Left colon (tissue), 2 donors: ENCODE measurements around the gene ARHGAP18. TPM values are rescaled to one million over a fixed set of nuclear protein-coding genes. Genes with fewer than 3 reads are reported as not detected.
A peak's percentile ranks its signal among the peaks of the same experiment; 100 is the strongest.

Experiments used
- ATAC-seq: fragments of 200-7000 bp; cut with Tn5 transposase; one replicate; pipeline ENCODE4 v1.9.1; 2020; ENCODE audit warnings: mild to moderate bottlenecking, moderate library complexity
- DNase-seq, 2 donors: peaks; one replicate each; pipeline ENCODE4 v3.0.0-alpha.2; 2020
- intact Hi-C, 2 donors: fragments of 100-400 bp; cut with DNase I in 1 of 2; cut with micrococcal nuclease in 1 of 2; formaldehyde crosslinking; loops; one replicate each; pipeline versions ENCODE4 v1.11.2 to v1.14.0; 2022; cut with DNase I, micrococcal nuclease
- total RNA-seq, 2 donors: library from RNA; stranded (reverse); fragmentation: NEBNext Ultra II Directional; extraction: Animal tissue kit (Norgen Biotek cat#: 25700); gene quantifications; one replicate each; pipeline ENCODE4 v1.2.1, GENCODE V29; 2021
- donor health status: DM: no; HTN: no; CAD: no.
- donor health status: DM: yes; HTN: yes; CAD: no.

ARHGAP18 gene
- total RNA-seq, 2 donors from 2014 or later = 19.9 to 26.9 TPM

DNA sequence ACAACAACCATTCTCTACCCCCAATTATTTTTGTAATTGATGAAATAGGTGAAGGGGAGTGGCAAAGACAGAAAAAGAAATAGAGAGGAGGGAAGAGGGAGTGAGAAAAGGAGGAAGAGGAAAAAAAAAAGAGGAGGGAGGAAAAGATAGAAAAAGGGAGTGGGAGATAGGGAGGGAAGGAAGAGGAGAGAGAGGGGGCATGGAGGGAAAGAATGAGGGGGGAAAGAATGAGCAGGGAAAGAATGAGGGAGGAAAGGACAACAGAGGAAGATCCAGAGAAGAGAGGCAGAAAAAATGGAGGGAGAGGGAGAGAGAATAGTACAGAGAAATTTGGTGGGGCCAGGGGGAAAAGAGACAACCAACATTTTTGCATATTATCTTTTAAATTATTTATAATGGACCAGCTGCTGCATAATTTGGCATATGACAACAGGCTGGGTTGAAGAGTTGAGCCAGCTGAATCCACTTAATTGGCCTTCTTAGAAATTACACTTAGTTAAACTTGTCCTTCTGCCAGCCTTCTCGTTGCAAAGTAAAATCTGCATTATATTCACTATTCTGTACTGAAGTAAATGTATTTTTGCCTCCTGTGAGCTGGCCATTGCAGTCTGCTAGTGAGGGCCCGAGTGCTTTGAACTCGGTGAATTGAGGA is 101.0 kb downstream of the ARHGAP18 start:
- ATAC-seq (no peak), DNase-seq (no peak)
- intact Hi-C loops = loop anchor here in 1 of 2 donors (10.0 kb wide), 1 partner anchor 416 kb away; no protein-coding TSS in a partner anchor

DNA sequence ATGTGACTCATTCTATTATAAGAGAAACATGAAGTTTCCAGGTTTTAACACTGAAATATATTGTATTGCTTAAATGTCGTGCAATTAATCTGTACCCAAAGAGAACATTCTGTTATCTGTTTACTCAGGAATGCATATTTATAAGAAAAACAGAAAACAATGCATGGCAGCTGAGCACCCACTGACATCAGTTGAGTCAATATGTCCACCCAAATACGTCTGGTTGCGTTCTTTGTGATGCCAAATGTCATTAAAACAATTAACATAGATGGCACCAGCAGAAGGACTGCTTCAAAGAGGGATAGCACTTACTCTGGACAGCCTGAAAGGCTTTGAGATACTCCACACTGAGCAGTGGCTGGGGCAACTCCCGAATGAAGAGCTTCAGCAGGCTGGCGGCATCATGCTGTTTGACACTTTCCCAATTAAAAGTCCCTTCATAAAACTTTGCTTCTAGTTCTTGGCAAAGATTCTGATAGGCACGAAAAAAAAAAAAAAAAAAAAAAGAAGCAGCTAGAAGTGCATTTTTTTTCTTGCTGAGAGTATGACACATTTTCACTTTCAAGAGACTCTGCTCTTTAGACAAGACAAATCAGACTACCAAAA is 102.3 kb downstream of the ARHGAP18 start:
- intact Hi-C loops = loop anchor here in 1 of 2 donors (10.0 kb wide), 1 partner anchor 417 kb away; no protein-coding TSS in a partner anchor
- ATAC-seq (no peak), DNase-seq (no peak)

DNA sequence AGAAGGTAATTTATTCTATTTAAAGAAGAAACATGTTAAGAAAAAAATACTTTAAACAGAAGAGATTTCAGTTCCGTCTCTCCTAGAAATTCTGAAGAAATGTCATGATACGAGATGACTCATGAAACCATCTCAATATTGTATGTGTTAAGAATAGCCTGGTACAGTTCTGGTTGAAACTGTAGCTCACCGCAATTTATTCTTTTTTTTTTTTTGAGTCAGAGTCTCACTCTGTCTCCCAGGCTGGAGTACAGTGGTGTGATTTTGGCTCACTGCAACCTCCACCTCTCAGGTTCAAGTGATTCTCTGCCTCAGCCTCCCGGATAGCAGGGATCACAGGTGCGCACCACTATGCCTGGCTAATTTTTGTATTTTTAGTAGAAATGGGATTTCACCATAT is 103.3 kb downstream of the ARHGAP18 start:
- no peak for DNase-seq
- intact Hi-C loops = loop anchor here in 1 of 2 donors (10.0 kb wide), 1 partner anchor 418 kb away; no protein-coding TSS in a partner anchor
- ATAC-seq = no peak

DNA sequence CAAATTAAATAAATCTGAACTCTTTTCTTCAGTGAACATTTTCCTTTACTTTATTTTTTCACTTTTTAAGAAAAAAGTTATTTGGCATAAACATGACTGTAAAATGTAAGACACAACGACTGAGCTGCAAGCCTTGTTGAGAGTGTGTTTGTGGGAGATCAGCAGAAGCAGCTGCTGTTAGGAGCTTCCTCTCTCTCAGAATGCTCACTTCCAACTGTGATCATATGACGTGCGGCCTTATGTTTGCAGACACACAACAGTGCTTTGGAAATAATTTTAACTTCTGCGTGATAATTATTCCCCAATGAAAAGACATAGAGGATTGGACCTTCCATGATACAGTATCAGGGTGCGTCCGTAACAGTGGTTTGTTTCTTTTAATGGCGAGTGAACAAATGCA is 104.0 kb downstream of the ARHGAP18 start:
- DNase-seq = no peak
- ATAC-seq = no peak
- intact Hi-C loops = loop anchor here in 1 of 2 donors (10.0 kb wide), 1 partner anchor 419 kb away; no protein-coding TSS in a partner anchor

DNA sequence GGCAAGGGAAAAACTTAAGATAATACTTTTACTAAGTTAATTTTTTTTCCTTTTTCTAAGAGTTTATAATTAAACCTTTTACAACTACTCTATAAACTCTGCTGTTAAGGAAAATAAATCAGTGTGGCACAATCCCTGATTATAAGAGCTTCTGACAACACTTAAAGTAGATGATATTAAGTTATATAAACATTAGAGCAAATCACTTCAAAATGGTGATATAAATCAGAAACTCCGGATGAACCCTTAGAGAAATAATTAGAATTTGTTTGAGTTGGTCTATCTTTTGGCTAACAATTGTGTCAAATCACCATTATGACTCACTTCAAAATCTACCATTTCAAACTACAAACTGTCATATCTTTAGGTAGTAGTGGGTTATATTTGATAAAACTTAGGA is 104.9 kb downstream of the ARHGAP18 start:
- intact Hi-C loops = loop anchor here in 1 of 2 donors (10.0 kb wide), 1 partner anchor 420 kb away; no protein-coding TSS in a partner anchor
- ATAC-seq = no peak
- DNase-seq = no peak

DNA sequence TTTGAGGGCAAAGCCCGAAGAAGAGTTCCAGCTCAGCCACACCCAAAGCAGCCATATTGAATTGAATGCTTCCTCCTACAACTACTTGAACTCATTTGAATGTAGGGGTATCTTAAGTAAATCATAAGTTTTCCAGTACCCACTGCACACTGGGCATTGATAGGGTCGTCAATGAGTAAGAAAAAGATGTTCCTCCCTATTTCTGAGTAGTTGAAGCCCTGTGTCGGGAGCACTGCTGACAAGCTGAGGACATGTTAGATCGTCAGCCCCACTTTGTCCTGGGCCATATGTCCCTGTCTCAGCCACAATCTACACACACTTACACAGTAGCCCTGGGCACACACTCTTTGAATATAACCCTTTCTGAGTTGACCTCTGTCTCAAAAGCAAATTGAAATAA is 105.7 kb downstream of the ARHGAP18 start:
- ATAC-seq = peak; percentile 61
- intact Hi-C loops = loop anchor here in 1 of 2 donors (10.0 kb wide), 1 partner anchor 420 kb away; no protein-coding TSS in a partner anchor
- no peak for DNase-seq

DNA sequence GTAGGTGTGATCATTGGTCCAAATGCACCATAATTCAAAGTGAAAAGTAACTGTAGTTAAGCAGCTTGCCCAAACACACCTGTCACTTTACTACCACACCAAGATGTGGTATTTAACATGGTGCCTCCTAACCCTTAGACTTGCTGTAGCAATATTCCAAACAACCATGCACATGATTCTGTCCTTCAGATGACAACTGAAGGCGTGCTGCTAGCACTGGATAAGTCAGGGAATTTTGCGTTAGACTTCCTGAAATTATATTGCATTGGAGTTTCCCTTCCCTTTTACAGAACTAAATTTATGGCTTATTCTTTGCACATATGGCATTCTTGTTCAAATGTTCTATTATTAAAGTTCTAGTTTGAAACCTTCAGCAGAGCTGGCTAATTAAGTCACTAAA is 106.2 kb downstream of the ARHGAP18 start:
- no peak for DNase-seq
- ATAC-seq = peak; percentile 78

DNA sequence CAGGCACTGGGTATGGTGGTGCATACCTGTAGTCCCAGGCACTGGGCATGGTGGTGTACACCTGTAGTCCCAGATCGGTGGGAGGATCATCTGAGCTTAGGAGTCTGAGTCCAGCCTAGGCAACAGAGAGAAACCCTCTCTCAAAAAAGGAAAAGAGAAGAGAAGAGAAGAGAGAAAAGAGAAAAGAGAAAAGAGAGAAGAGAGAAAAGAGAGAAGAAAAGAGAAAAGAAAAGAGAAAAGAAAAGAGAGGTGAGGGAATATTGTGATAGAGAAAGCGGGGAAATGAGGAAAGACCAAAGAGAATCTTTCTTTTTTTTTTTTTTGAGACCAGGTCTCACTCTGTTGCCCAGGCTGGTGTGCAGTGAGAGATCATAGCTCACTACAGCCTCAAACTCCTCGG is 108.7 kb downstream of the ARHGAP18 start:
- DNase-seq (no peak), ATAC-seq (no peak)
- intact Hi-C loops = loop anchor here in 1 of 2 donors (10.0 kb wide), 1 partner anchor 423 kb away; no protein-coding TSS in a partner anchor

More for the DNA sequence above, 106.2 kb downstream of the ARHGAP18 start:
- intact Hi-C loops = loop anchor here in 1 of 2 donors (10.0 kb wide), 1 partner anchor 421 kb away; no protein-coding TSS in a partner anchor

DNA sequence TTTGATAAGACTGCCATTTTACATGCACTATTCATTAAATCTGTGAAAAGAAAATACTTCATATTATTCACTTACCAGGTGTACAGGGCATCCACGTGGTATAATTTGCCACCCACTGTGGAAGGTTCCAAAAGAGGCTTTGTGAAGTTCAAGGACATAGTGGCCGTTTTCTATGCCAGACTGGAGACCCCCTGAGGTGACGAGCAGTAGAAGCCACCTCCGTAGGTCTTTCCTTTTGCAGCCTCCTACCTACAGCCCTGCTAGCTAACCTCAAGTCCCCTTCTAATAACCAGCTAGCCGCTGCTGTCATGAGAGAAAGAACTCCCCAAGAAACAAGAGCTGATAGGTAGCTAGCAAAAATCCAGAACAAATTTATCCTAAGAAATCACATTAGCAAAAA is 110.5 kb downstream of the ARHGAP18 start:
- DNase-seq = no peak
- no peak for ATAC-seq
- intact Hi-C loops = loop anchor here (5.0 to 10.0 kb wide), 2 partner anchors 133 to 145 kb away; no protein-coding TSS in a partner anchor

DNA sequence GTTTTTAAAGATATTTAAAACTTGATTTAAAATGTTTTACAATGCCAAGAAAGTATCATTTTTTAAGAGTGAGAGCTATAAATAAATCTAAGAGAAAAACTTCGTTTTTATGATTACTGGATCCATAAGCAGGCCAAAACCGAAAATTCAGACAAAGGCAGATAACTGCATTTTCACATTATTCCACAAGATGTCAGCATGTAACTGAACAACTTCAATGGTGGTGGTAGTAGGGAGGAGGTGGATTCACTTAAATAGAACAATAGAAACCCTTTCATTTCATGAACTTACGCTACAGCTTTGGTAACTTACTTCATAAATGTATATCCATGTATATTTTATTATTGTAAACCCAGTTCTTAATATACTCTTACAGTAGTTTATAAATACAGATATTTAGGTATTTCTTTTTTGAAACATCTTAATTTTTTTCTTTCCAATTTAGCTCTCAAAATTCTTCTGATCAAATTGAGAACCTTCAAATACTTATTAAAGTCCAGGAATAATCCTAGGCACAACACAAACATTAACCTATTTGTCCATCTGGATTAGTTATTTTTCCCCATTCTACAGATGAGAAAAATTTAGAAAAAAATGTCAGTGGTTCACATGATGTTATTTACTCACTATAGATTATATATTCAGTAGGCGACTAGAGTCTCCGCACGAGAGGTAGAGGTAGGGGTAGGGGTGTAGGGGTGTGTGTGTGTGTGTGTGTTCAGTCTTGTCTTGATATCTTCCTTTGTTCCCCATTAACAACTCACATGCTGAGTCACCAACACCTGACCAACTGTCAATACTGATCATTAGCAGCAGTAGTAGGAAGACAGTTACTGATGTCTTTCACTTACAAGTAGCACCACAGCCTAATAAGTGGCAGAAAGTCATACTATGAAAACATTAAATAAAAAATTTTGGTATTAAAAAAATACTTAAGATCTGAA is 111.5 kb downstream of the ARHGAP18 start:
- ATAC-seq (peak; percentile 79), DNase-seq (no peak)
- intact Hi-C loops = loop anchor here (5.0 to 10.0 kb wide), 2 partner anchors 134 to 146 kb away; no protein-coding TSS in a partner anchor

DNA sequence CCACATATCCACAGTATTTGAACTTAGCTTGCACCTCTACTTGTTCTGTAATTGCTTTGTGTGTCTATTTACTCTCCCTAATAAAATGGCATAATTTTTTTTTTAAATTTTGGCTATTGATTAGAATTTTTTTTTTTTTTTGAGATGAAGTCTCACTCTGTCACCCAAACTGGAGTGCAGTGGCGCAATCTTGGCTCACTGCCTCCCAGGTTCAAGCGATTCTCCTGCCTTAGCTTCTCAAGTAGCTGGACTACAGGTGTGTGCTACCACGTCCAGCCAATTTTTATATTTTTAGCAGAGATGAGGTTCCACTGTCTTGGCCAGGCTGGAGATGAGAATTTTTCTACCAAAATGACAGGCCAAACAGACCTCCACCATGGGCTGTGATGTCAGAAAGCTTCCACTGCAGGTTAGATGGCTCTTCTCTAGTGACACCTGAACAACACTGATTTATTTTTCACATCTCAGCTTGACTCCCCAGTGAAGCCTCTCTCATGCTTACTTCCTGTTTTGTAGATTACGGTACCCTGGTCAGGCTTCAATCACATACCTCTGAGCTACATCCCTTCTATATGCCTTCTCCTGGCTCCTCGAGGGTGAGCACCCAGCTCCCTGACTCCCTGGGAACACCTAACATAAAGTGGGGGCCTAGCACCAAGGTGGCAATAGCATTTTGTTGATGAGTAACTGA is 112.8 kb downstream of the ARHGAP18 start:
- intact Hi-C loops = loop anchor here (5.0 to 10.0 kb wide), 2 partner anchors 135 to 148 kb away; no protein-coding TSS in a partner anchor
- no peak for ATAC-seq
- DNase-seq = no peak

DNA sequence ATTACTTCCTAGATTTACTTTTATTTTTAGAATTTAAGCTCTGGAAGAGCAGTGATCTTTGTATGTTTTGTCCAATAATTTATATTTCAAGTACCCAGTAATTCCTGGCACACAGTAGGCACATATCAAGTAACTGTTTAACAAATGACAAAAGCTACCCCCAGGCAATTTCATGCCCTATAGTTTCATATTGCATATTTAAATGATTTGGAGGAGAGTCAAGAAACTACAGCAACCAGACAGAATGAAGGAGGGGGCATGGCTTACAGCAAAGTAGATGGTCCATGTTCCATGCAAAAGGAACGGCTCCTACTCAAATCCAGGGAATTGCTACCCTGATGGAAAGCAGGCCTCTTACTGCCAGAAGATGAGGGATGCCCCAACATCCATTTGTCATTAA is 113.5 kb downstream of the ARHGAP18 start:
- no peak for ATAC-seq
- intact Hi-C loops = loop anchor here (5.0 to 10.0 kb wide), 2 partner anchors 136 to 148 kb away; no protein-coding TSS in a partner anchor
- no peak for DNase-seq

DNA sequence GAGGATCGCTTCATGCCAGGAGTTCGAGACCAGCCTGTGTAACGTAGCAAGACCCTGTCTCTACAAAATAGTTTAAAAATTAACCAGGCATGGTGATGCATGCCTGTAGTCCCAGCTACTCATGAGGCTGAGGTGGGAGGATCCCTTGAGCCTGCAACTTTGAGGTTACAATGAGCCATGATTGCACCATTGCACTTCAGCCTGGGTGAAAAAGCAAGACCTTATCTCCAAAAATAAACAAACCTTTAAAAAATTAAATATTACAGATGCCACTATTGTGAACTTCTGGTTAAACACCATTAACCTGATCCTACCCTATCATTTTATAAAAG is 116.8 kb downstream of the ARHGAP18 start:
- DNase-seq (no peak), ATAC-seq (no peak)
- intact Hi-C loops = loop anchor here in 1 of 2 donors (10.0 kb wide), 1 partner anchor 152 kb away; no protein-coding TSS in a partner anchor

DNA sequence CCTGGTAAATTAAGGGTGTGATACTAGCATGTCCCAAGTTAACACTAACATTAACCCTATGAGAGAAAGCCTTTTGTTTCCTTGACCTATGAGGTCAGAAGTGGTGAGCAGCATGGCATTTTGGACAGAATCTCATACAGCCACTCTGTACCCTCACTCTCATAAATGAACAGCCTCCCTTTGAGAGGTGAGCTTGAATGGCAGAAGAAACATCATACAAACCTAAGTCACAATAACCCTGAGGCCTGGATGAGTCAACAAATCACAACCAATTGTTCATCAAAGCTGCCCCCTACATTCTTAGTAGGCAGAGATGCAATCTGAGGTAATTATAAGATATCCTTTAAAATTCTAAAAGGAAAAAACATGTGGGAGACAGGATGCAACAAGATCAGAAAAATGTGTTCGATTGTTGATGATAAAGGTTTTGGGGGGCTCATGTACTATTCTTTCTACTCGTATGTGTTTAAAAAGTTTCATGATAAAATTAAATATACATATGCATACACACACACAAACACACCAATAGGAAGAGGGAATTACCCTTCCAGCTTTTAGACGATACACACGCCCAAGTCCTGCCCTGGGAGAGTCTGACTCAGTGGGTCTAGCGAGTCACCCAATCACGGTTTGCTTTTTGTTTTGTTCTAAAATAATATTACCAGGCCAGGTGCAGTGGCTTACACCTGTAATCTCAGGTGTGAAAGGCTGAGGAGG is 117.3 kb downstream of the ARHGAP18 start:
- DNase-seq = no peak
- intact Hi-C loops = loop anchor here in 1 of 2 donors (10.0 kb wide), 1 partner anchor 152 kb away; no protein-coding TSS in a partner anchor
- ATAC-seq = no peak

DNA sequence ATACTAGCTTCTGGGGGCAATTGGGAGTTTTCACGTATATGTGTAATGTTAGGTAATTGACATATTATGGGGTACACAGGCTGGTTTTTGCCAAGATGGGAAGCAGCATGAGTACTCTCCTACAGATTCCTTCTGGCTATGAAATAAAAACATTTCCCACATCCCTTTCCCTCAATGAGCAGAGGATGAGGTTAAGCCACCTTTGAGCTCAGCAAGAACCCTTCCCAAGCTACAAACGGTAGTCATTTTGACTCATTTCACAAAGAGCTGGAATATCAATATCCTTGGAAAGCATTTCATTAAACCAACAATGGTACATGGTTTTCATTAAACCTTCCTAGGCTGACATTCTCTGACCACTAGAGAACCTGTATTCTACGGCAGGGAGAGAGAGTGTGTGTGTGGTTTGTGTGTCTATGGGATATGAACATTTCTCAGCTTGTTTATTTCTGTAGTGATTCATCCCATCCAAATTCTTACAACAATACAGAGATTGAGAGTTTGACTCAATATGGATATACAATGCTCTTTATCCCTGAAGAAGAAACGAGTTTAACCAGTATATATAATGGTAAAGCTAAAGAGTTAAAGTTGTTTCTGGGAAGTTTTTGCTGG is 119.5 kb downstream of the ARHGAP18 start:
- intact Hi-C loops = loop anchor here in 1 of 2 donors (10.0 kb wide), 1 partner anchor 154 kb away; no protein-coding TSS in a partner anchor
- ATAC-seq (no peak), DNase-seq (no peak)

DNA sequence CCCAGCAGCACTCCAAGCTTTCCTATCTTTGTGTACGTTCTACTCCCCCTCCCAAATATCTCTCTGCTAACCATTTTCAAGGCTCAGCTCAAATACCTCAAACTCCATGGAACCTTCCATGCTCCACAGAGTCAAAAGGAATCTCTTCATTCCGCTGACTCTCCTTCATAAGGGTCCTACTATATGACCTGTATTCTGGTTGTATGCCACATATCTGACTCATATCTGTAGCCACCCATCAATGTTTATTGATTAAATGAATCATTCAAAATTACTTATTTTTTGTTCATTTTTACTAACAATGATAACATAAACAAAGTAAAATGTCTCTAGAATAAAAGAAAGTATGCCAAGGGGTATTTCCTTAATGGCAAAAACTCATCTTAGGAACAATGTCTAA is 123.2 kb downstream of the ARHGAP18 start:
- ATAC-seq = no peak
- no peak for DNase-seq
- intact Hi-C loops = no loop called here

DNA sequence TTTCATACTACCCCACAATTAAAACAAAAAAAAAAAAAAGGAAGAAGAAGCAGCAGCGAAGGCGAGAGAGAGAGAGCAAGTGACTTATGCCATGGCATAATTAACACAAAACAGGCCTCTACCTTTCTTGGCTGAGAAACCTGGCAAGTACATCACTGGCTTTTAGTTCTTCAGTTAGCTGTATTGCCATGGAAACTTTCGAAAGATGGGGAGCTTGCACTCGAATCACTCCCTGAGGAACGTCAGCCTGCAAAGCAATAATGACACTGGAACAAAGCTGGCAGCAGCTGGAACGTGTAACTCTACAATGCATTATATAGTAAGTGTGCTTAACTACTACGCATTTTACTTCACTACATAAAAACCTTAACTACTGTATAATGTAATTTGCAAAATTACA is 126.1 kb downstream of the ARHGAP18 start:
- ATAC-seq = no peak
- DNase-seq = no peak
- intact Hi-C loops = no loop called here
